GM23338 (cell line): Measurements from ENCODE around the gene PSMB3. TPM values are rescaled to one million over a fixed set of nuclear protein-coding genes. Genes with fewer than 3 reads are reported as not detected.

Source experiments
- ATAC-seq: fragments of 200-7000 bp; cut with Tn5 transposase; 3 replicates; pipeline ENCODE4 v1.9.1; 2020
- DNase-seq: peaks from one replicate; pipeline ENCODE4 v3.0.0-alpha.2; 2015; ENCODE audit warnings: low spot score
- H2AFZ ChIP-seq: fragments of 200-600 bp; sonication (generic); 2 replicates; pipeline ENCODE4 v1.8.0; 2016; ENCODE audit warnings: antibody characterized with exemption, mild to moderate bottlenecking, moderate library complexity
- H3F3A ChIP-seq: fragments of 200-600 bp; sonication (generic); replicated peaks from 2 replicates; pipeline ENCODE4 v1.8.0; 2017; ENCODE audit warnings: antibody characterized with exemption, mixed run types, low read depth
- H3K27ac ChIP-seq: fragments of 200-600 bp; sonication (generic); 2 replicates; pipeline ENCODE4 v1.6.1; 2016; ENCODE audit warnings: low read depth
- H3K27me3 ChIP-seq: fragments of 200-600 bp; sonication (generic); 2 replicates; pipeline ENCODE4 v1.8.0; 2016; ENCODE audit warnings: mild to moderate bottlenecking, mixed run types, moderate library complexity; ENCODE audit not compliant: insufficient read depth
- H3K36me3 ChIP-seq: fragments of 200-600 bp; sonication (generic); 2 replicates; pipeline ENCODE4 v1.8.0; 2016; ENCODE audit warnings: mild to moderate bottlenecking; ENCODE audit not compliant: insufficient read depth
- H3K4me1 ChIP-seq: fragments of 200-600 bp; sonication (generic); 2 replicates; pipeline ENCODE4 v1.8.0; 2016; ENCODE audit warnings: mild to moderate bottlenecking, moderate library complexity; ENCODE audit not compliant: insufficient read depth
- H3K4me2 ChIP-seq: fragments of 200-600 bp; sonication (generic); 2 replicates; pipeline ENCODE4 v1.7.1; 2017; ENCODE audit warnings: mixed run types
- H3K4me3 ChIP-seq: fragments of 200-600 bp; sonication (generic); 2 replicates; pipeline ENCODE4 v1.6.1; 2016; ENCODE audit warnings: mixed run types
- H3K79me2 ChIP-seq: fragments of 200-600 bp; sonication (generic); replicated peaks from 2 replicates; pipeline ENCODE4 v1.8.0; 2017; ENCODE audit warnings: mild to moderate bottlenecking; ENCODE audit not compliant: insufficient read depth
- H3K9me2 ChIP-seq: fragments of 200-600 bp; sonication (generic); 2 replicates; pipeline ENCODE4 v1.8.0; 2017; ENCODE audit not compliant: insufficient read depth
- H4K20me1 ChIP-seq: fragments of 200-600 bp; sonication (generic); replicated peaks from 2 replicates; pipeline ENCODE4 v1.8.0; 2017; ENCODE audit warnings: mild to moderate bottlenecking; ENCODE audit not compliant: insufficient read depth
- H3K27ac Mint-ChIP-seq: 2 replicates; pipeline ENCODE4 v1.8.0; 2020; ENCODE audit warnings: inconsistent platforms, mild to moderate bottlenecking, moderate library complexity, mixed read lengths
- H3K27me3 Mint-ChIP-seq: 3 replicates; pipeline ENCODE4 v1.8.0; 2022; ENCODE audit warnings: low read depth, mild to moderate bottlenecking, moderate library complexity, mixed read lengths, inconsistent platforms; ENCODE audit not compliant: insufficient read depth, poor library complexity
- H3K36me3 Mint-ChIP-seq: 3 replicates; pipeline ENCODE4 v1.8.0; 2021; ENCODE audit warnings: low read depth, mild to moderate bottlenecking, inconsistent platforms, moderate library complexity, mixed read lengths
- H3K4me1 Mint-ChIP-seq: 3 replicates; pipeline ENCODE4 v1.8.0; 2020; ENCODE audit warnings: mild to moderate bottlenecking, inconsistent platforms, mixed read lengths
- H3K4me3 Mint-ChIP-seq: 3 replicates; pipeline ENCODE4 v1.8.0; 2021; ENCODE audit warnings: moderate library complexity, mild to moderate bottlenecking, inconsistent platforms, mixed read lengths
- H3K9me3 Mint-ChIP-seq: 3 replicates; pipeline ENCODE4 v1.8.0; 2020; ENCODE audit warnings: moderate library complexity, mild to moderate bottlenecking, inconsistent platforms, mixed read lengths
- CREB1 ChIP-seq: fragments of 250-450 bp; sonication (Bioruptor Pico); IDR thresholded peaks from 2 replicates; pipeline ENCODE4 v1.5.0; 2020; ENCODE audit warnings: low read depth, mild to moderate bottlenecking, moderate library complexity
- EZH2 ChIP-seq: fragments of 200-600 bp; sonication (generic); IDR thresholded peaks from one replicate; pipeline ENCODE4 v1.8.0; 2017; ENCODE audit warnings: antibody characterized with exemption, mild to moderate bottlenecking, low read depth; ENCODE audit not compliant: unreplicated experiment
- EZH2phosphoT487 ChIP-seq: fragments of 200-600 bp; sonication (generic); IDR thresholded peaks from one replicate; pipeline ENCODE4 v1.8.1; 2018; ENCODE audit warnings: antibody characterized with exemption; ENCODE audit not compliant: unreplicated experiment
- JUNB ChIP-seq: IDR thresholded peaks from one replicate; pipeline ENCODE4 v1.6.1; 2016; ENCODE audit warnings: antibody characterized with exemption; ENCODE audit not compliant: unreplicated experiment
- NANOG ChIP-seq: IDR thresholded peaks from 2 replicates; pipeline ENCODE4 v1.6.1; 2016; ENCODE audit warnings: antibody characterized with exemption, borderline replicate concordance
- POLR2AphosphoS5 ChIP-seq: IDR thresholded peaks from 2 replicates; pipeline ENCODE4 v1.6.1; 2016; ENCODE audit warnings: antibody characterized with exemption, low read depth
- STAT1 ChIP-seq: IDR thresholded peaks from one replicate; pipeline ENCODE4 v1.6.1; 2016; ENCODE audit warnings: antibody characterized with exemption; ENCODE audit not compliant: unreplicated experiment
- ZNF114 ChIP-seq: fragments of 250-450 bp; sonication (Bioruptor Pico); IDR thresholded peaks from 2 replicates; pipeline ENCODE4 v1.5.0; 2020; ENCODE audit warnings: mild to moderate bottlenecking, moderate library complexity
- ZNF331 ChIP-seq: fragments of 250-450 bp; sonication (Bioruptor Pico); IDR thresholded peaks from 2 replicates; pipeline ENCODE4 v1.5.0; 2020; ENCODE audit warnings: low read depth, mild to moderate bottlenecking, moderate library complexity
- polyA plus RNA-seq: library from polyadenylated mRNA; unstranded; fragments of >200 nt; fragmentation: Nextera tagmentation; extraction: Ambion mirVana; gene quantifications from 2 replicates; pipeline ENCODE4 v1.2.1, GENCODE V29; 2016
- total RNA-seq: library from RNA; depleted of rRNA; stranded (reverse); fragments of >200 nt; shearing (Covaris generic); gene quantifications from 2 replicates; pipeline ENCODE4 v1.2.3, GENCODE V29; 2014
- TF ChIP-seq, protein P1 (sequence below), 2 experiments: fragments of 200-600 bp in 1 of 2; sonication (generic) in 1 of 2; conservative IDR thresholded peaks; 2 replicates each; pipeline versions ENCODE4 v1.5.1 to v1.6.1; 2016 to 2017; ENCODE audit warnings: antibody characterized with exemption in 2 of 2, low read depth in 2 of 2, mild to moderate bottlenecking in 2 of 2, moderate library complexity in 1 of 2
- TF ChIP-seq, protein P2 (sequence below): IDR thresholded peaks from 2 replicates; pipeline ENCODE4 v1.6.1; 2016; ENCODE audit warnings: antibody characterized with exemption
- TF ChIP-seq, protein P3 (sequence below): IDR thresholded peaks from one replicate; pipeline ENCODE4 v1.6.1; 2018; ENCODE audit warnings: antibody characterized with exemption; ENCODE audit not compliant: unreplicated experiment
- TF ChIP-seq, protein P4 (sequence below): fragments of 250-450 bp; sonication (Bioruptor Pico); IDR thresholded peaks from 2 replicates; pipeline ENCODE4 v1.5.0; 2020; ENCODE audit warnings: mild to moderate bottlenecking, moderate library complexity

PSMB3 gene
- total and polyA plus RNA-seq, 2 experiments from 2014 or later: 250 to 523 TPM

DNA sequence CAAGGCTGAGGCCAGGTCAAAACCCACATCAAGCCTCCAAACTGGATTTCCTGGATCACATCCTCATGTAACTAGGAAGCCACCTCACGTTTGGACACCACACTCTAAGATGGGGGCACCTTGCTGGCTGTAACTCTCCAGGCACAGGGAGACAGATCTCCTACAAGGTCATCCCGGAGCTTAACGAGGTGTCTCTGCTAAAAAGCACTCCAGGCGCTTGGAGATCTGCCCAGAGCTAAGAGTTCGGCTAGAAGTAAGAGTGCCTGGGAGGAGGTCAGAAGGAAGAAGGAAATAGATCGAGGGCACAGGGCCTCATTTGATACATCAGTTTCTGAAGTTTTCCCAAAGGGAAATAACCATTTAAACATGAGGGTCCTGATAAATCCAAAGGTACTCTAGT, 15.9 kb downstream of the PSMB3 start:
- Histone ChIP-seq H4K20me1 (peaks cover 9% of the 10 kb centered on the region), H3K36me3 (peaks cover 29% of the 10 kb centered on the region), H3K79me2 (no peaks in the 10 kb centered on the region), H3K27ac (no peak overlapping the region), H3K4me2 (no peak overlapping the region), H3K4me1 (no peaks in the 10 kb centered on the region), H3K4me3 (no peak overlapping the region), H3K9me2 (no peaks in the 10 kb centered on the region), H2AFZ (no peak overlapping the region), H3F3A (peaks cover 7% of the 10 kb centered on the region; the same call in 1 of the 2 replicates), H3K27me3 (no peaks in the 10 kb centered on the region)
- ATAC-seq: no peak
- no peak overlapping the region for H3K4me3 Mint-ChIP-seq
- peaks cover 9% of the 10 kb centered on the region for H3K27me3 Mint-ChIP-seq
- H3K4me1 Mint-ChIP-seq: no peaks in the 10 kb centered on the region; the same call in 2 of the 3 replicates
- TF ChIP-seq NANOG: no peak
- TF ChIP-seq, protein P1, sequence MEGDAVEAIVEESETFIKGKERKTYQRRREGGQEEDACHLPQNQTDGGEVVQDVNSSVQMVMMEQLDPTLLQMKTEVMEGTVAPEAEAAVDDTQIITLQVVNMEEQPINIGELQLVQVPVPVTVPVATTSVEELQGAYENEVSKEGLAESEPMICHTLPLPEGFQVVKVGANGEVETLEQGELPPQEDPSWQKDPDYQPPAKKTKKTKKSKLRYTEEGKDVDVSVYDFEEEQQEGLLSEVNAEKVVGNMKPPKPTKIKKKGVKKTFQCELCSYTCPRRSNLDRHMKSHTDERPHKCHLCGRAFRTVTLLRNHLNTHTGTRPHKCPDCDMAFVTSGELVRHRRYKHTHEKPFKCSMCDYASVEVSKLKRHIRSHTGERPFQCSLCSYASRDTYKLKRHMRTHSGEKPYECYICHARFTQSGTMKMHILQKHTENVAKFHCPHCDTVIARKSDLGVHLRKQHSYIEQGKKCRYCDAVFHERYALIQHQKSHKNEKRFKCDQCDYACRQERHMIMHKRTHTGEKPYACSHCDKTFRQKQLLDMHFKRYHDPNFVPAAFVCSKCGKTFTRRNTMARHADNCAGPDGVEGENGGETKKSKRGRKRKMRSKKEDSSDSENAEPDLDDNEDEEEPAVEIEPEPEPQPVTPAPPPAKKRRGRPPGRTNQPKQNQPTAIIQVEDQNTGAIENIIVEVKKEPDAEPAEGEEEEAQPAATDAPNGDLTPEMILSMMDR (conservative IDR thresholded peaks at IDR 0.05; ENCODE audit: low read depth in 2 of 2): no peak
- TF ChIP-seq, protein P2, sequence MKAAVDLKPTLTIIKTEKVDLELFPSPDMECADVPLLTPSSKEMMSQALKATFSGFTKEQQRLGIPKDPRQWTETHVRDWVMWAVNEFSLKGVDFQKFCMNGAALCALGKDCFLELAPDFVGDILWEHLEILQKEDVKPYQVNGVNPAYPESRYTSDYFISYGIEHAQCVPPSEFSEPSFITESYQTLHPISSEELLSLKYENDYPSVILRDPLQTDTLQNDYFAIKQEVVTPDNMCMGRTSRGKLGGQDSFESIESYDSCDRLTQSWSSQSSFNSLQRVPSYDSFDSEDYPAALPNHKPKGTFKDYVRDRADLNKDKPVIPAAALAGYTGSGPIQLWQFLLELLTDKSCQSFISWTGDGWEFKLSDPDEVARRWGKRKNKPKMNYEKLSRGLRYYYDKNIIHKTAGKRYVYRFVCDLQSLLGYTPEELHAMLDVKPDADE: no peak
- TF ChIP-seq ZNF331 (CRISPR knock-in tag): no peak
- no peak for TF ChIP-seq JUNB
- no peak for TF ChIP-seq EZH2phosphoT487
- TF ChIP-seq, protein P3, sequence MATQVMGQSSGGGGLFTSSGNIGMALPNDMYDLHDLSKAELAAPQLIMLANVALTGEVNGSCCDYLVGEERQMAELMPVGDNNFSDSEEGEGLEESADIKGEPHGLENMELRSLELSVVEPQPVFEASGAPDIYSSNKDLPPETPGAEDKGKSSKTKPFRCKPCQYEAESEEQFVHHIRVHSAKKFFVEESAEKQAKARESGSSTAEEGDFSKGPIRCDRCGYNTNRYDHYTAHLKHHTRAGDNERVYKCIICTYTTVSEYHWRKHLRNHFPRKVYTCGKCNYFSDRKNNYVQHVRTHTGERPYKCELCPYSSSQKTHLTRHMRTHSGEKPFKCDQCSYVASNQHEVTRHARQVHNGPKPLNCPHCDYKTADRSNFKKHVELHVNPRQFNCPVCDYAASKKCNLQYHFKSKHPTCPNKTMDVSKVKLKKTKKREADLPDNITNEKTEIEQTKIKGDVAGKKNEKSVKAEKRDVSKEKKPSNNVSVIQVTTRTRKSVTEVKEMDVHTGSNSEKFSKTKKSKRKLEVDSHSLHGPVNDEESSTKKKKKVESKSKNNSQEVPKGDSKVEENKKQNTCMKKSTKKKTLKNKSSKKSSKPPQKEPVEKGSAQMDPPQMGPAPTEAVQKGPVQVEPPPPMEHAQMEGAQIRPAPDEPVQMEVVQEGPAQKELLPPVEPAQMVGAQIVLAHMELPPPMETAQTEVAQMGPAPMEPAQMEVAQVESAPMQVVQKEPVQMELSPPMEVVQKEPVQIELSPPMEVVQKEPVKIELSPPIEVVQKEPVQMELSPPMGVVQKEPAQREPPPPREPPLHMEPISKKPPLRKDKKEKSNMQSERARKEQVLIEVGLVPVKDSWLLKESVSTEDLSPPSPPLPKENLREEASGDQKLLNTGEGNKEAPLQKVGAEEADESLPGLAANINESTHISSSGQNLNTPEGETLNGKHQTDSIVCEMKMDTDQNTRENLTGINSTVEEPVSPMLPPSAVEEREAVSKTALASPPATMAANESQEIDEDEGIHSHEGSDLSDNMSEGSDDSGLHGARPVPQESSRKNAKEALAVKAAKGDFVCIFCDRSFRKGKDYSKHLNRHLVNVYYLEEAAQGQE: no peak
- no peak for TF ChIP-seq EZH2
- TF ChIP-seq, protein P4, sequence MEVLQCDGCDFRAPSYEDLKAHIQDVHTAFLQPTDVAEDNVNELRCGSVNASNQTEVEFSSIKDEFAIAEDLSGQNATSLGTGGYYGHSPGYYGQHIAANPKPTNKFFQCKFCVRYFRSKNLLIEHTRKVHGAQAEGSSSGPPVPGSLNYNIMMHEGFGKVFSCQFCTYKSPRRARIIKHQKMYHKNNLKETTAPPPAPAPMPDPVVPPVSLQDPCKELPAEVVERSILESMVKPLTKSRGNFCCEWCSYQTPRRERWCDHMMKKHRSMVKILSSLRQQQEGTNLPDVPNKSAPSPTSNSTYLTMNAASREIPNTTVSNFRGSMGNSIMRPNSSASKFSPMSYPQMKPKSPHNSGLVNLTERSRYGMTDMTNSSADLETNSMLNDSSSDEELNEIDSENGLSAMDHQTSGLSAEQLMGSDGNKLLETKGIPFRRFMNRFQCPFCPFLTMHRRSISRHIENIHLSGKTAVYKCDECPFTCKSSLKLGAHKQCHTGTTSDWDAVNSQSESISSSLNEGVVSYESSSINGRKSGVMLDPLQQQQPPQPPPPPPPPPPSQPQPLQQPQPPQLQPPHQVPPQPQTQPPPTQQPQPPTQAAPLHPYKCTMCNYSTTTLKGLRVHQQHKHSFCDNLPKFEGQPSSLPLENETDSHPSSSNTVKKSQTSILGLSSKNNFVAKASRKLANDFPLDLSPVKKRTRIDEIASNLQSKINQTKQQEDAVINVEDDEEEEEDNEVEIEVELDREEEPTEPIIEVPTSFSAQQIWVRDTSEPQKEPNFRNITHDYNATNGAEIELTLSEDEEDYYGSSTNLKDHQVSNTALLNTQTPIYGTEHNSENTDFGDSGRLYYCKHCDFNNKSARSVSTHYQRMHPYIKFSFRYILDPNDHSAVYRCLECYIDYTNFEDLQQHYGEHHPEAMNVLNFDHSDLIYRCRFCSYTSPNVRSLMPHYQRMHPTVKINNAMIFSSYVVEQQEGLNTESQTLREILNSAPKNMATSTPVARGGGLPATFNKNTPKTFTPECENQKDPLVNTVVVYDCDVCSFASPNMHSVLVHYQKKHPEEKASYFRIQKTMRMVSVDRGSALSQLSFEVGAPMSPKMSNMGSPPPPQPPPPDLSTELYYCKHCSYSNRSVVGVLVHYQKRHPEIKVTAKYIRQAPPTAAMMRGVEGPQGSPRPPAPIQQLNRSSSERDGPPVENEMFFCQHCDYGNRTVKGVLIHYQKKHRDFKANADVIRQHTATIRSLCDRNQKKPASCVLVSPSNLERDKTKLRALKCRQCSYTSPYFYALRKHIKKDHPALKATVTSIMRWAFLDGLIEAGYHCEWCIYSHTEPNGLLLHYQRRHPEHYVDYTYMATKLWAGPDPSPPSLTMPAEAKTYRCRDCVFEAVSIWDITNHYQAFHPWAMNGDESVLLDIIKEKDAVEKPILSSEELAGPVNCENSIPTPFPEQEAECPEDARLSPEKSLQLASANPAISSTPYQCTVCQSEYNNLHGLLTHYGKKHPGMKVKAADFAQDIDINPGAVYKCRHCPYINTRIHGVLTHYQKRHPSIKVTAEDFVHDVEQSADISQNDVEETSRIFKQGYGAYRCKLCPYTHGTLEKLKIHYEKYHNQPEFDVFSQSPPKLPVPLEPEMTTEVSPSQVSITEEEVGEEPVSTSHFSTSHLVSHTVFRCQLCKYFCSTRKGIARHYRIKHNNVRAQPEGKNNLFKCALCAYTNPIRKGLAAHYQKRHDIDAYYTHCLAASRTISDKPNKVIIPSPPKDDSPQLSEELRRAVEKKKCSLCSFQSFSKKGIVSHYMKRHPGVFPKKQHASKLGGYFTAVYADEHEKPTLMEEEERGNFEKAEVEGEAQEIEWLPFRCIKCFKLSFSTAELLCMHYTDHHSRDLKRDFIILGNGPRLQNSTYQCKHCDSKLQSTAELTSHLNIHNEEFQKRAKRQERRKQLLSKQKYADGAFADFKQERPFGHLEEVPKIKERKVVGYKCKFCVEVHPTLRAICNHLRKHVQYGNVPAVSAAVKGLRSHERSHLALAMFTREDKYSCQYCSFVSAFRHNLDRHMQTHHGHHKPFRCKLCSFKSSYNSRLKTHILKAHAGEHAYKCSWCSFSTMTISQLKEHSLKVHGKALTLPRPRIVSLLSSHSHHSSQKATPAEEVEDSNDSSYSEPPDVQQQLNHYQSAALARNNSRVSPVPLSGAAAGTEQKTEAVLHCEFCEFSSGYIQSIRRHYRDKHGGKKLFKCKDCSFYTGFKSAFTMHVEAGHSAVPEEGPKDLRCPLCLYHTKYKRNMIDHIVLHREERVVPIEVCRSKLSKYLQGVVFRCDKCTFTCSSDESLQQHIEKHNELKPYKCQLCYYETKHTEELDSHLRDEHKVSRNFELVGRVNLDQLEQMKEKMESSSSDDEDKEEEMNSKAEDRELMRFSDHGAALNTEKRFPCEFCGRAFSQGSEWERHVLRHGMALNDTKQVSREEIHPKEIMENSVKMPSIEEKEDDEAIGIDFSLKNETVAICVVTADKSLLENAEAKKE (CRISPR knock-in tag): no peak
- TF ChIP-seq CREB1 (CRISPR knock-in tag): no peak
- TF ChIP-seq ZNF114 (CRISPR knock-in tag): no peak
- no peak for TF ChIP-seq POLR2AphosphoS5
- TF ChIP-seq STAT1: no peak
- no peak for DNase-seq
- no peak overlapping the region for H3K27ac Mint-ChIP-seq
- H3K36me3 Mint-ChIP-seq: peaks cover 79% of the 10 kb centered on the region
- H3K9me3 Mint-ChIP-seq: no peaks in the 10 kb centered on the region; the same call in 2 of the 3 replicates
